ENCODE data around the gene PRSS33. TPM values are rescaled to one million over a fixed set of nuclear protein-coding genes. Genes with fewer than 3 reads are reported as not detected.

Gene PRSS33
- total and polyA plus RNA-seq, 9 donors, result 0.36 to 26.8 (median 0.82) TPM; not detected in 4

- intact Hi-C loops (cut with DNase I), result no loop called here
- no peak overlapping the region for H3K4me3 ChIP-seq
- DNase-seq, result no peak
- no peak for TF ChIP-seq CTCF (IDR thresholded peaks at IDR 0.05)
- TF ChIP-seq POLR2A (IDR thresholded peaks at IDR 0.05), result no peak
- no peak for TF ChIP-seq EP300 (IDR thresholded peaks at IDR 0.05)
- no peaks in the 10 kb centered on the region for H3K4me1 ChIP-seq (ENCODE audit: insufficient read depth)
- no peaks in the 10 kb centered on the region for H3K27me3 ChIP-seq
- H3K9me3 ChIP-seq, result peaks cover 0 to 5% of the 10 kb centered on the region in 2 donors
- WGBS, 3 donors, result 76 to 85% (median 85%) methylated on average over 3 of the region's 3 CpGs
- H3K27ac ChIP-seq, result no peak overlapping the region
- H3K36me3 ChIP-seq, result no peaks in the 10 kb centered on the region
These were observed 16.3 kb upstream of the PRSS33 start for GRCh38 chr16:2803545-2804195.

- 72 to 96% (median 90%) methylated on average over 1 of the region's 1 CpG for WGBS, 3 donors
- Histone ChIP-seq H3K9me3 (peaks cover 0 to 5% of the 10 kb centered on the region in 2 donors), H3K36me3 (no peaks in the 10 kb centered on the region), H3K27me3 (no peaks in the 10 kb centered on the region), H3K4me1 (ENCODE audit: insufficient read depth) (no peaks in the 10 kb centered on the region), H3K4me3 (no peak overlapping the region), H3K27ac (no peak overlapping the region)
- TF ChIP-seq CTCF (IDR thresholded peaks at IDR 0.05) (no peak), EP300 (IDR thresholded peaks at IDR 0.05) (no peak), POLR2A (IDR thresholded peaks at IDR 0.05) (no peak)
- intact Hi-C loops (cut with DNase I), result no loop called here
- no peak for DNase-seq
These were observed 12.5 kb upstream of the PRSS33 start for GRCh38 chr16:2799859-2800226.

- Histone ChIP-seq H3K27me3 (no peaks in the 10 kb centered on the region), H3K4me3 (no peak overlapping the region), H3K27ac (no peak overlapping the region), H3K36me3 (no peaks in the 10 kb centered on the region), H3K9me3 (peaks cover 0 to 4% of the 10 kb centered on the region in 2 donors), H3K4me1 (ENCODE audit: insufficient read depth) (no peaks in the 10 kb centered on the region)
- intact Hi-C loops (cut with DNase I), result no loop called here
- DNase-seq, result peak in 1 of 5 donors; percentile 5
- TF ChIP-seq POLR2A (IDR thresholded peaks at IDR 0.05) (no peak), CTCF (IDR thresholded peaks at IDR 0.05) (no peak), EP300 (IDR thresholded peaks at IDR 0.05) (no peak)
- 82 to 85% (median 83%) methylated on average over 21 of the region's 21 CpGs for WGBS, 3 donors
These were observed 12.0 kb upstream of the PRSS33 start for GRCh38 chr16:2799205-2799858.

- H3K4me1 ChIP-seq (ENCODE audit: insufficient read depth), result no peaks in the 10 kb centered on the region
- no peak overlapping the region for H3K27ac ChIP-seq
- no peak overlapping the region for H3K4me3 ChIP-seq
- WGBS, 3 donors, result 79 to 82% (median 80%) methylated on average over 17 to 39 of the region's 39 CpGs
- no peaks in the 10 kb centered on the region for H3K36me3 ChIP-seq
- DNase-seq, result peak in 1 of 5 donors; percentile 8
- intact Hi-C loops (cut with DNase I), result no loop called here
- no peaks in the 10 kb centered on the region for H3K9me3 ChIP-seq
- TF ChIP-seq POLR2A (IDR thresholded peaks at IDR 0.05) (no peak), EP300 (IDR thresholded peaks at IDR 0.05) (no peak), CTCF (IDR thresholded peaks at IDR 0.05) (no peak)
- no peaks in the 10 kb centered on the region for H3K27me3 ChIP-seq
These were observed 11.4 kb upstream of the PRSS33 start for GRCh38 chr16:2798723-2799204.
